ENCODE data around the gene TRAF5. TPM values are rescaled to one million over a fixed set of nuclear protein-coding genes. Genes with fewer than 3 reads are reported as not detected.

The TRAF5 gene
- total and polyA plus RNA-seq, 2 donors from 2014 or later, result 4.8 to 22.1 TPM

DNA sequence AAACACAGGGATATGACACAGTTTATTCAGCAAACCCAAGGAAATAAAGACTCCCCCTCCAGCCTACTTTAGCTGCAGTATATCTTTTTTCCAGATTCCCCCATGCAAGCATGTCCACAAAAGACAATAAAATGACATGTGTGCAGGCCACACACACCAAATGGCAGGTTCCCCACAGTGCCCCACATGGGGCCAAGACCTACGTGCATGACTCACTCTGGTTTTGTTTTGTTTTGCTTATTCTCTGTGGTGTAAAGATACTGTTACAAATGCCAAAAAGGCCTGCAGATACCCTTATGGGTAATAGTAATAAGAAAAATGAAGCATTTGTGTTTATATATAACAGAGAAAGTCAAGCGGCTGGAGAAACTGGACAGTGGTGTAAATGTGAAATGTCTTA lies 93.8 kb downstream of the TRAF5 start:
- Histone ChIP-seq H3K27me3 (ENCODE audit: control insufficient read depth, insufficient read depth, low read length) (no peaks in the 10 kb centered on the region), H3K4me3 (ENCODE audit: low read length in 3 of 3) (no peak overlapping the region), H3K36me3 (ENCODE audit: control insufficient read depth in 2 of 3, insufficient read depth in 3 of 3, low read length in 3 of 3) (no peaks in the 10 kb centered on the region), H3K4me1 (ENCODE audit: control insufficient read depth in 2 of 3, insufficient read depth in 2 of 3, low read depth in 1 of 3, low read length in 3 of 3) (no peaks in the 10 kb centered on the region), H3K27ac (ENCODE audit: low read depth in 2 of 2, low read length in 2 of 2) (no peak overlapping the region), H3K9me3 (ENCODE audit: control insufficient read depth in 2 of 3, insufficient read depth in 1 of 3, low read length in 3 of 3) (no peaks in the 10 kb centered on the region), H3K9ac (ENCODE audit: low read length in 3 of 3) (no peak overlapping the region)
- FAIRE-seq, result no peak
- intact Hi-C loops (cut with DNase I), result no loop called here
- DNase-seq, result peak in 1 of 5 donors; percentile 10
- TF ChIP-seq, protein P1, sequence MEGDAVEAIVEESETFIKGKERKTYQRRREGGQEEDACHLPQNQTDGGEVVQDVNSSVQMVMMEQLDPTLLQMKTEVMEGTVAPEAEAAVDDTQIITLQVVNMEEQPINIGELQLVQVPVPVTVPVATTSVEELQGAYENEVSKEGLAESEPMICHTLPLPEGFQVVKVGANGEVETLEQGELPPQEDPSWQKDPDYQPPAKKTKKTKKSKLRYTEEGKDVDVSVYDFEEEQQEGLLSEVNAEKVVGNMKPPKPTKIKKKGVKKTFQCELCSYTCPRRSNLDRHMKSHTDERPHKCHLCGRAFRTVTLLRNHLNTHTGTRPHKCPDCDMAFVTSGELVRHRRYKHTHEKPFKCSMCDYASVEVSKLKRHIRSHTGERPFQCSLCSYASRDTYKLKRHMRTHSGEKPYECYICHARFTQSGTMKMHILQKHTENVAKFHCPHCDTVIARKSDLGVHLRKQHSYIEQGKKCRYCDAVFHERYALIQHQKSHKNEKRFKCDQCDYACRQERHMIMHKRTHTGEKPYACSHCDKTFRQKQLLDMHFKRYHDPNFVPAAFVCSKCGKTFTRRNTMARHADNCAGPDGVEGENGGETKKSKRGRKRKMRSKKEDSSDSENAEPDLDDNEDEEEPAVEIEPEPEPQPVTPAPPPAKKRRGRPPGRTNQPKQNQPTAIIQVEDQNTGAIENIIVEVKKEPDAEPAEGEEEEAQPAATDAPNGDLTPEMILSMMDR (IDR thresholded peaks at IDR 0.05; ENCODE audit: borderline replicate concordance, extremely low read depth, insufficient read depth), result no peak

DNA sequence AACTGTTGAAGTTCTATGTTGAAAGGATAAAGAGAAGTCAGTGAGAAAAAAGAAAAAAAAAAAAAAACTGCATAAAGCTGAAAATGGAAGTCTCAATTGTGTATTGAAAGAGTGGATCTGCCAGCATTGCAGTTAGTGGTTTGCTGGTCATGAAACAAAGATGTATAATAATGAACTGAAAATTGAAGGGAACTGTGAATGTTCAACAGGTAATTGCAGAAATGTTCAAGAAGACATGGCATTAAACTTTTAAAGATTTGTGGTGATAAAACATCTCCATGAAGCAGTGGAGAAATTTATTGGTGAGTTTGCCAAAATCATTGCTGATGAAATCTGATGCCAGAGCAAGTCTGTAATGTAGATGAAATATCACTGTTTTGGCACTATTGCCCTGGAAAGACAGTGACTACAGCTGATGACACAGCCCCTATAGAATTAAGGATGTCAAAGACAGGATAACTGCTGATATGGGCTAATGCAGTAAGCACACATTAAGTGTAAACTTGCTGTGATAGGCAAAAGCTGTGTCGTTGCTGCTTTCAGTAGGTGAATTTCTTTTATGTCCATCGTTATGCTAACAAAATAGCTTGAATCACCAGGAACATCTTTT lies 94.3 kb downstream of the TRAF5 start:
- no peaks in the 10 kb centered on the region for H3K27me3 ChIP-seq (ENCODE audit: control insufficient read depth, insufficient read depth, low read length)
- intact Hi-C loops (cut with DNase I), result no loop called here
- H3K4me3 ChIP-seq (ENCODE audit: low read length in 3 of 3), result no peak overlapping the region
- TF ChIP-seq, protein P1 (IDR thresholded peaks at IDR 0.05; ENCODE audit: borderline replicate concordance, extremely low read depth, insufficient read depth), result no peak
- no peak overlapping the region for H3K27ac ChIP-seq (ENCODE audit: low read depth in 2 of 2, low read length in 2 of 2)
- FAIRE-seq (no peak), DNase-seq (no peak)
- H3K9ac ChIP-seq (ENCODE audit: low read length in 3 of 3), result no peak overlapping the region
- H3K36me3 ChIP-seq (ENCODE audit: control insufficient read depth in 2 of 3, insufficient read depth in 3 of 3, low read length in 3 of 3), result no peaks in the 10 kb centered on the region
- no peaks in the 10 kb centered on the region for H3K9me3 ChIP-seq (ENCODE audit: control insufficient read depth in 2 of 3, insufficient read depth in 1 of 3, low read length in 3 of 3)
- H3K4me1 ChIP-seq (ENCODE audit: control insufficient read depth in 2 of 3, insufficient read depth in 2 of 3, low read depth in 1 of 3, low read length in 3 of 3), result no peaks in the 10 kb centered on the region

DNA sequence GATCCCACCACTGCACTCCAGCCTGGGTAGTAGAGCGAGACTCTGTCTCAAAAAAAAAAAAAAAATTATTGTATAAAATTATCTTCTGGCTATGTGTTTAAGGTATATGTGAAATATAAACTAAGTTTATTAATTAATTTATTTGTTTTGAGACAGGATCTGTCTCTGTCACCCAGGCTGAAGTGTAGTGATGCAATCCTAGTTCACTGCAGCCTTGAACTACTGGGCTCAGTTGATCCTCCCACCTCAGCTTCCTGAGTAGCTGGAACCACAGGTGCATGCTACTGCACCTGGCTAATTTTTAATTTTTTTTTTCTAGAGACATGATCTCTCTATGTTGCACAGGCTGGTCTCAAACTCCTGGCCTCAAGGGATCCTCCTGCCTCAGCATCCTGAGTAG lies 97.4 kb downstream of the TRAF5 start:
- Histone ChIP-seq H3K9ac (ENCODE audit: low read length in 3 of 3) (no peak overlapping the region), H3K36me3 (ENCODE audit: control insufficient read depth in 2 of 3, insufficient read depth in 3 of 3, low read length in 3 of 3) (peaks cover 0 to 4% (median 0%) of the 10 kb centered on the region in 3 donors), H3K9me3 (ENCODE audit: control insufficient read depth in 2 of 3, insufficient read depth in 1 of 3, low read length in 3 of 3) (no peaks in the 10 kb centered on the region), H3K4me3 (ENCODE audit: low read length in 3 of 3) (no peak overlapping the region), H3K27me3 (ENCODE audit: control insufficient read depth, insufficient read depth, low read length) (no peaks in the 10 kb centered on the region), H3K4me1 (ENCODE audit: control insufficient read depth in 2 of 3, insufficient read depth in 2 of 3, low read depth in 1 of 3, low read length in 3 of 3) (no peaks in the 10 kb centered on the region), H3K27ac (ENCODE audit: low read depth in 2 of 2, low read length in 2 of 2) (no peak overlapping the region)
- FAIRE-seq (no peak), DNase-seq (no peak)
- intact Hi-C loops (cut with DNase I), result no loop called here
- TF ChIP-seq, protein P1 (IDR thresholded peaks at IDR 0.05; ENCODE audit: borderline replicate concordance, extremely low read depth, insufficient read depth), result no peak

Other genes with a start within 250 kb of the TRAF5 start
- 0.54 TPM for gene KCNH1, start 192.7 kb upstream of the TRAF5 start, total RNA-seq
- not detected for gene KCNH1, start 192.7 kb upstream of the TRAF5 start, polyA plus RNA-seq (ENCODE audit: insufficient read depth, low read depth, low replicate concordance)
- gene RCOR3, start 67.5 kb upstream of the TRAF5 start, total RNA-seq, result 64.9 TPM
- 19.8 TPM for gene RCOR3, start 67.5 kb upstream of the TRAF5 start, polyA plus RNA-seq (ENCODE audit: insufficient read depth, low read depth, low replicate concordance)
- gene RD3, start 165.3 kb downstream of the TRAF5 start, total RNA-seq, result 1.1 TPM
- gene RD3, start 165.3 kb downstream of the TRAF5 start, polyA plus RNA-seq (ENCODE audit: insufficient read depth, low read depth, low replicate concordance), result not detected

Data from kidney (tissue), 14 donors.